ENCODE results near the gene CCDC192.
"Not testable (repeated sequence)": the region's sequence is repeated elsewhere in the genome, so short reads cannot be mapped to it uniquely, and the experiment has no call there.

Gene CCDC192

DNA sequence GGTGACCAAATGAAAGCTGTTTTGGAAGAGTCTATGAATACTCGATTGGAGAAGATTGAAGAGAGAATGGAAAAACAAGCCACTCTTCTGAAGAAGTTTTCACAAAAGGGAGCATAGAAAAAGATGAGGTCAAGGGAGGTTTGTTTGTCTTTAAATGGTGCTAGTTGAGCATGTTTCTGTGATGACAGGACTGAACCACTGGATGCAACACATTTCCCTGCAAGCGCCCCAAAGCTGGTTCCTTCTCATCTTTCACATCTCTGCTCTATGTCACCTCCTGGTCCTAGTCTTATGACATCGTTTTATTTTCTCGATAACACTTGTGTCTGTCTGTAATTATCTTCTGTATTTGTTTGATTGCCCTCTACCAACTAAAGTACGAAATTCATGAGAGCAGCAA, 3.8 kb upstream of the CCDC192 start:
- DNase-seq (ENCODE audit: low spot score): no peak

DNA sequence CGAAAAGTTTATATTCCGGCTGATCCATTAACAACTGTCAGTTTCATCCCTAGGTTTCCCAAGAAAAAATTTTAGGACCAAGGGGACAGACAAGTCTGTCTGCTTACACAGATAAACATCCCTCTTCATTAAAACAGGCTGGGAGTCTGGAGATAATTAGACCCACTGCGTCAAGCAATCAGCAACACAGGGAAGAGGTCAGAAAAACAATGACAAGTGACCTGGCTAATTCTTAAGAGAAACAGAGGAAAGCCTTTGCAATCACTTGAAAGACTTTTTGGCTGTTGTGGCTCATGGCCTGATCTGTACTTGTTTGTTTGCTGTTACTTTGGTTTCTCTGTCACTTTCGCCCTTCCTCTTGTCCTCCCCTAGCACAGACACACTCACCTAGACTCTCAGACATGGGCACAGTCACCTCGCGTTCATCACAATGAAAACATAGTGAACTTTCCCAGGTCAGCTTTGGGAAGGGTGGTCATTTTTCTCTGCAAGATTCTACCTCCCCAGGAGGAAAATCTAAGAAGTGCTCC, 2.9 kb upstream of the CCDC192 start:
- DNase-seq (ENCODE audit: low spot score): no peak

DNA sequence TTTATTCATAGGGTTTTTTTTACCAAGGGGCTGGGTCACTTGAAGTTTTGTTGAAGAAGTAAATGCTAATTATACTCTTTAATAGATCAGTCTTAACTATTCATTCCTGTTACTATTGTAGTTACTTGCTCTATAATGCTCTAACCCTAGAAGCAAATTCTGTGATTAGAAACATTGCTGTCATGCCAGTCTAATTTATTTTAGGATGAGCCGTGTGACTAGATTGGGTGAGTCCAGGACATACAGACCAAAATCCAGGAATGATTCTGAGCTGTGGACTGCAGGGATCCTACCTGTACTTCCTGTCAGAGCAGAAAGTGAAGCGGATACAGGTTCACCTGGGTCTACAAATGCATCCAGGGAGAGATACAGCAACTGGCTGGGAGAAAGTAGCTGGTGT, 757 bp upstream of the CCDC192 start:
- DNase-seq (ENCODE audit: low spot score): no peak

DNA sequence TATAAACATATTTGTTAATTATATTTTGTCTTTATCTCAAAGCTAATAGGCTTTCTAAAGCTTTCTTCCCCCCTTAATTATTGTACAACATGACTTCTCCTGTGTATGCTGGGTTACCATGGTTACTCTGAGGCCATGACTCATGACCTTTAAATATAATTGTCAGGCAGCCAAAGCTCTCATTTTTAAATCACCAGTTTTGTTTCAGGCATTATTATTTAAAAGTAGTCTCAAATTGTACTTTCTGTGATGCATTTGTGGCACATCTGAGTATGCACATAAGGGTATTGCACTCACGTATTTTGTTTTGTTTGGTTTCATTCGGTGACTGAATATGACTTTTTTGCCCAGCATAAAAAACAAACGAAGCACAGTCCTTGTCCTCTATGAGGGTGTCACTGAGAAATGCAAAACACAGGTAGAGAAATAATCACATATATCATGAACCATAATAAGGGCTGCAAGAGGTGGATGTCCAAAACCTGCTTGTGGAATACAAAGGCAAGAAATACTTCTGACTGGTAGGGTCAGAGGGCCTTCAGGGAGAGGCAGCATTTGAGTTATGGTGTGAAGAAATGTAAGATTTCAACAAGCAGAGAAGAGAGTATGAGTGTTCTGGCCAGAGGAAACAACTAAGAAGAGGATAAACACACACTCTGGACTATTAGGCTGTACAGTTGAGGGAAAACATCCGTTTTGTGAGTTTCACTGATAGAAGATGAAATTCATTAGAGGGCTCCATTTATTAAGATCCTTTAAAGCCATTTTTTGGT, 2.1 kb downstream of the CCDC192 start:
- no peak for DNase-seq (ENCODE audit: low spot score)

DNA sequence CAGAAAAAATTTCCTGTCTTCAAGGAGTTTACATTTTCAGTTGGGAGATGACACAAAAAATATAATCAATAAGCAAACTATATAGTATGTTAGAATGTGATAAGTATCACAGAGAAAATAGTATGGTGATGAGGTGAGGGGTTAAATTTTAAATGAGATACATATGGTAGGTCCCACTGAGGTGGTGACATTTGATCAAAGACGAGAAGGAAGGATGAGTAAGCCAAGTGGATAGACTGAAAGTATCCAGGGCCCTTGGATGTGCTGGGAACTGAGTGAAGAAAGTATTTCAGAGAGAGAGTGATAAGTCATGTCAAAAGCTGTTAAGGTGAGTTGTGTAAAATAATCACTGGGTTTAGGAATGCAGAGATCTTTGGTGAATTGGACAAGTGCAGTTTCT, 3.5 kb downstream of the CCDC192 start:
- no peak for DNase-seq (ENCODE audit: low spot score)

DNA sequence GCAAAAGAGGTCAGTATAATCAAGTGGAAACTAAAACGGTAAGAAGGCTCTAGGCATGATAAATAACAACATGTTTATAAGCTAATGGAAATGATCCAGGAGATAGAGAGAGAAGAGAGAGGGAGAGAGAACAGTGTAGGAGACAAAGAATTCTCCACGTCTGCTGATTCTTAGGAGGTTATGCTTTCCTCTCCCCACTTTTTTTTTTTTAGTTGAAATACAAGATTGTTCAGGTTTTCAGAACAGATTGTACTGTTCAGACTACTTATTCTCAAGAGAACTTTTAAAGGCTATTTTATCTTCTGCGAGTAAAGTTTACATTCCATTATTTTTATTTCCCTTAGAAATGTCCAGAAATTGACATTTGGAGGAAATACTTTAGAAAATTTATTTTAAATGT, 4.0 kb downstream of the CCDC192 start:
- no peak for DNase-seq (ENCODE audit: low spot score)

DNA sequence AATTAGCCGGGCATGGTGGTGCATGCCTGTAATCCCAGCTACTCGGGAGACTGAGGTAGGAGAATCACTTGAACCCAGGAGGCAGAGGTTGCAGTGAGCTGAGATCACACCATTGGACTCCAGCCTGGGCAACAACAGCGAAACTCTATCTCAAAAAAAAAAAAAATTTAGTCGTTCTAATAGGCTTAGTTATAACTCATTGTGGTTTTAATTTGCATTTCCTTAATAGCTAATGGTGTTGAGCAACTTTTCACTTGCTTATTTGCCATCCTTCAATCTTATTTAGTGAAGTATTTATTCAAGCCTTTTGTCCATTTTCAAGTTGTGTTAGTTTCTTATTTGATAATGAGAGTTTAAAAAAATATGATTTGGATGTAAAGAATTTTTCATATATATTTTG, 9.9 kb downstream of the CCDC192 start:
- not testable (repeated sequence) for DNase-seq (ENCODE audit: low spot score)

DNA sequence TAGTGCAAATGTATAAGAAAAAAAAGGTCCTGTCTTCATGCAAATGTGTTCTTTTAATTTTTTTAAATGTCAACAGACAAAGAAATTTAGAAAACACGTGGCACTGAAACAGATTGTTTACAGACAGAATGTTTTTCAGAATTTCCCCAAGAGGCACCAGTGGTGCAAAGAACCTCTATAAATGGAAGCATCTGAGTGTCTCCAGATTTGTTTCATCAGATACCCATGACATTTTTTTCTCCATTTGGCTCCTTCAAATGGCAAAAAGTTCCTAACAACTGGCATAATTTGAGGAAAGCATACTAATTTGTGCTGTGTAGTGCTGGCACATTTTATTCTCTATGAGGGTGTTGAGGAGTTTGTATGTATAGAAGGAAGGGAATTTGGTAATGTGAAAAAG, 15.0 kb downstream of the CCDC192 start:
- DNase-seq (ENCODE audit: low spot score): no peak

DNA sequence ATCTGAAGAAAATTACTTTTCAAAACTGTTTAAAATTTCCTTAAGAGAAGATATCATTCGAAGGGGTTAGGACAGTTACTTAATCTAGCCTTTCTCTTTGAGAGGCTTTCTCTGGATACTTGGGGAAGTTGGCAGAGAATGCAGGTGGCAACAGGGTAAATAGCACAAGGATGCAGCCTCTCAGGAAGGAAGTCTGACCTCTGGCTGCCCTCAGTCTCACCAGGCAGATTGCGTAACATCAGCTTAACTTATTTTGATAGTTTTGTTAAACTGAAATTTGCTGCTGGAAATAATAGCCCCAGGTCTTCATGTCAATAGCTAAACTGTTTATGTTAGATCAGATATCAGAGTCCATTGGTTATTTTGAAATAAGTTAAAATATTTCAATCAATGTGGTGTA, 20.4 kb downstream of the CCDC192 start:
- DNase-seq (ENCODE audit: low spot score): no peak

DNA sequence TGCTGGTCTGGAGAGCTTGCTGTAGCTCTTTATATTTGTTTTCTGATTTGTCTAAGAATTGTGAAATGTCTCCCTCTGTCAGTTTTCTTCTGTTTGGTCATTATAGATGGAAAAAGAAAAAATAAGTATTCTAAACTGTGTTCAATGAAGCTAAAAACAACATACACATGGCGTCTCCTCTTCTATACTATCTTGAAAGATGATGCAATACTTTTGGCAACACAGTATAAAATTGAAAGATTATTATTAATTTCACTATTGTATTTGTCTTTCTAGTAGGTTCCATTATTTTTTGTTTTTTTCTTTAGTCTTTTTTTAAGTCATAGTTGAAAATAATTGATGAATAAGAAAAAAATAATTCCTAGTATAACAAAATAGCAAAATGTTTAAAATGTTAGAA, 22.5 kb downstream of the CCDC192 start:
- DNase-seq (ENCODE audit: low spot score): no peak

DNA sequence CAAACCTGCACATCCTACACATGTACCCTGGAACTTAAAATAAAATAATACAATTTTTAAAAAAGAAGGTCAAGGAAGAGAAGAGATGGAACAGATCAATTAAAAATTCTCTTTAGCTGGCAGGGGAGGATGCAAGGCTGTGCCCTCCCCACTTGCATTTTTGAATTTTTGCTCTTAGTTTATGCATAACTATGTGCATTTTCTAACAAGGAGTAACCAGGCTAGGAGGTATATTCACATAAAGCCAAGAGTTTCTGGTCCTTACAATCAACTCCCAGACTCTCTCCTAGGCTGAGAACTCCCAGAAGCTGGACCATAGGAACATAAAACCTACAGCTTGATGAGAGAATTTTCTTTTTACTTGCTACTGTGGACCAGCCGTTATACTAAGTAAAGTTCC, 29.8 kb downstream of the CCDC192 start:
- DNase-seq (ENCODE audit: low spot score): no peak

DNA sequence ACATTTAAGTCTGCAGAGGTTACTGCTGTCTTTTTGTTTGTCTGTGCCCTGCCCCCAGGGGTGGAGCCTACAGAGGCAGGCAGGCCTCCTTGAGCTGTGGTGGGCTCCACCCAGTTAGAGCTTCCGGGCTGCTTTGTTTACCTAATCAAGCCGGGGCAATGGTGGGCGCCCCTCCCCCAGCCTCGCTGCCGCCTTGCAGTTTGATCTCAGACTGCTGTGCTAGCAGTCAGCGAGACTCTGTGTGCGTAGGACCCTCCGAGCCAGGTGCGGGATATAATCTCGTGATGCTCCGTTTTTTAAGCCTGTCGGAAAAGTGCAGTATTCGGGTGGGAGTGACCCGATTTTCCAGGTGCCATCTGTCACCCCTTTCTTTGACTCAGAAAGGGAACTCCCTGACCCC, 36.2 kb downstream of the CCDC192 start:
- DNase-seq (ENCODE audit: low spot score): not testable (repeated sequence)

DNA sequence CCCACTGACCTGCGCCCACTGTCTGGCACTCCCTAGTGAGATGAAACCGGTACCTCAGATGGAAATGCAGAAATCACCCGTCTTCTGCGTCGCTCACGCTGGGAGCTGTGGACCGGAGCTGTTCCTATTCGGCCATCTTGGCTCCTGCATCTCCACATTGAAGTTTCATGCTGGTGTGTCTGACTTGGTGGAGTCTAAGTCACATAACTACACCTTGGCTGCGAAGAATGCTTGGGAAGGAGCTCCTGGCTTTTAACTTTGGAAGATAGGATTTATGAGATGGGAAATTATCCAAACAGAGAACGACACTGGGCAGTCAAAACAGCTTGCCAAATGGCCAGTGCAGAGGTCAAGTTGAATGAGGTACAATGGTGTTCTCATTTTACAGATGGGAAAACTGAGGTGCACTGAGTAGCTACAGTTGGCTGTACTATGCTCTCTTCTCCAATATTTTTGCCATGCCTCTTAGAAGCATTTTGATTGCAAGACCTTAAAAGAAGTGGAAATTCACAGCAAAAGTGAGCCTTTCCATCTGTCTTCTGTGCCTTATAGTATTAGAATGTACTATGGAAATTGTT, 36.7 kb downstream of the CCDC192 start:
- no peak for DNase-seq (ENCODE audit: low spot score)

DNA sequence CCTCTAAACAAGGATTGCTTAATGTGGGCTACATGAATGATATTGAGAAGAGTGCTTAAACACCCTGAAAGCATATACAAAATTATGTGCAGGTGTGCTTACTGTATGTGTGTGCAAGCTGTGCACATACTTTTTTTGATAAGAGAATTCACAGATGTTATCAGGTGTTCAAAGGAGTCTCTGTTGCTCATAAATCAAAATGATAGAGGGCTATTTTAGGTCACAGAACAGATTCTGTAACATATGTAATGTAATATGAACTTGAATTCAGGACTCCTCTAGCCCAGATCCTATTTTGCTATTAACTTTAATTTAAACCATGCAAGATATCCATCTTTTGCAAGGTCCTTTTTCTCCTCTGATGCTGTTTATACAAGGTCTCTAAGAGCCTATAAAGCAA, 38.2 kb downstream of the CCDC192 start:
- DNase-seq (ENCODE audit: low spot score): no peak

DNA sequence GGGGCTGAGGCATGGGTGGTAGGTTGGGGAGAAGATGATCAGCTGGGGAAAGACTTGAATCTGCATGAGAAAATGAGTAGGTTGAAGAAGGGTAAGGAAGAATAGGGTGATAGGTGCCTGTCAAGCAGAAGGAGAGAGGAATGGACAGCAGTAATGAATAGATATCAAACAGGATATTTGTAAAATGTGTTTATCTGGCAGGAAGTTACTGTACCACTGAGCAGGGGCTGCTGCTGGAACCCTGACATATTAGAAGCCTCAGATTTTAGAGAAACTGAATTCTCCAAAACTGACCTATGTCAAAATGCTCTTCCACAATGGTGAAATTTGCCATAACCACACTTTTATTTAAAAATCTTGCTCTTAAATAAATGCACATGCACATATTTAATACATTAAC, 41.0 kb downstream of the CCDC192 start:
- no peak for DNase-seq (ENCODE audit: low spot score)

DNA sequence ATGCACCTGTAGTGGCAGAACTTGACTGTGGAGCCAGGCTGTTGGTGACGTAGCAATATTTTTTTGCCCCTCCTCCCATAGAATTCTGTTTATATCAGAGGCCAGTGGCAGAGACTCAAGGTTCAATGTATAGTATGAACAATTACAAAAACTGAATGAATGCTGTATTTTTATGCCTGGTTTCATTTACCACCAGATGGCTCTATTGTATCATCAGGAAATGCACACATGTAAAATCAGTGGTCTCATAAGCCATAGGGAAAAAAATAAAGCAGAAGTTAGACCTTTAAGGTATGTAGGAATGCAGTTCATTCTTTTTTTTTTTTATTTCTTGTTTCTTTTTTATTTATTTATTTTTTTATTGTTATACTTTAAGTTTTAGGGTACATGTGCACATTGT, 43.6 kb downstream of the CCDC192 start:
- no peak for DNase-seq (ENCODE audit: low spot score)

DNA sequence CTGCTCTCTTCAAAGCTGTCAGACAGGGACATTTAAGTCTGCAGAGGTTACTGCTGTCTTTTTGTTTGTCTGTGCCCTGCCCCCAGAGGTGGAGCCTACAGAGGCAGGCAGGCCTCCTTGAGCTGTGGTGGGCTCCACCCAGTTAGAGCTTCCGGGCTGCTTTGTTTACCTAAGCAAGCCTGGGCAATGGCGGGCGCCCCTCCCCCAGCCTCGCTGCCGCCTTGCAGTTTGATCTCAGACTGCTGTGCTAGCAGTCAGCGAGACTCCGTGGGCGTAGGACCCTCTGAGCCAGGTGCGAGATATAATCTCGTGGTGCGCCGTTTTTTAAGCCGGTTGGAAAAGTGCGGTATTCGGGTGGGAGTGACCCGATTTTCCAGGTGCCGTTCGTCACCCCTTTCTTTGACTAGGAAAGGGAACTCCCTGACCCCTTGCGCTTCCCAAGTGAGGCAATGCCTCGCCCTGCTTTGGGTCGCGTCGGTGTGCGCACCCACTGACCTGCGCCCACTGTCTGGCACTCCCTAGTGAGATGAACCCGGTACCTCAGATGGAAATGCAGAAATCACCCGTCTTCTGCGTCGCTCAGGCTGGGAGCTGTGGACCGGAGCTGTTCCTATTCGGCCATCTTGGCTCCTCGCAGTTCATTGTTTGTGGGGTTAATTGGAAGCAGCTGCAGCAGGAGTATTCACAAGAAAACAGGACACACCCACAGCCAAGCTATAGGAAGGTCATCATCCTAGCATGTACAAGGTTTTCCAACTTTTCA, 49.5 kb downstream of the CCDC192 start:
- not testable (repeated sequence) for DNase-seq (ENCODE audit: low spot score)

DNA sequence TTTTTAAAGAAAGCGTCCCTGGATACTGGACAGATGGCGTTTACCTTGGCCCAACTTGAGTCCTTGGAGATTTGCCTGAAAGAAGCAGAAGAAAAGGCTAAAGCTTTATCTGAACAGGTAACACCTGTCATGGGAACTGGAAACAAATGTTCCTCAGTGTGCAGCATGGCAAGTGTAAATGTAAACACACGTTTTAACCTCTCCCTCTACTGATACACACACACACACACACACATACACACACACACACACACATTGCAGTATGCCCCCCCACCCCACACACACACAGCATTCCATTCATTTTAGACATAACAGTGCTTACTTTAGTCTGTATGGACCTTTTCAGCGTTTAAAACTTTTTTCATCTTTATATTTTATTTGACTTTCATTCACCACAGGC, 51.1 kb downstream of the CCDC192 start:
- no peak for DNase-seq (ENCODE audit: low spot score)

DNA sequence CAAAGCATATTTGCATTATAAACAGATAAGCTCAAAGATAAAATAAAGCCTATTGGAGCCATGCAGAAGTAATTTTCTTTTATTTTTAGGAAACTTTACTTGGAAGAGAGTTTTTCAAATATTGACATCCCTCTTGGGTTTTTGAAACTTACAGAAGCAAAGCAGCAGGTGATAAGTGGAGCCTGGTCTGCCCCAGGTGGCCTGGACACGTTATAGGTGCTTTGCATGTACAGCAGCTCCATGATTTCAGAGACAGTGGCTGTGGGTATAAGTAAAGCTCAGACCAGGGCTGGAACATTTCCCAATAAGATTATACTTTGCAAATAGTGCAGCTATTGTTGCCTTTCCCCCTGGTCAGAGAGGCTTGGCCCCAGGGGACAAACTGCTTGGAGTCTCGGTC, 51.5 kb downstream of the CCDC192 start:
- DNase-seq (ENCODE audit: low spot score): no peak

DNA sequence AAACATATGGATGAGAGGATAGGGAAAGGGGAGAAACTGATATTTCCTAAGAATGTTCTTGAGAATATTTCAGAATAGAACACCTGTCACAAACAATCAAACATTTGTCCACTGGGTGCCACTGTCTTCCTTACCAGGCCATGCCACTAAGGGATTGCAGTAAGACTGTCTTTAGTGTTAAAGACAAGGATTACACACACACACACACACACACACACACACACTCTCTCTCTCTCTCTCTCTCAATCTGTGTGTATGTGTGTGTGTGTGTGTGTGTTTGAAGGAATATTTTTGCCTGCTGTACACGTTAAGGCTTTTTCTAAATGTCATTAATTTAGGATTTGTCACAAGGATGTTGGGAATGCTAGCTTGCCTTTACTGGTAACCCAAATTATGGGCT, 54.4 kb downstream of the CCDC192 start:
- no peak for DNase-seq (ENCODE audit: low spot score)

DNA sequence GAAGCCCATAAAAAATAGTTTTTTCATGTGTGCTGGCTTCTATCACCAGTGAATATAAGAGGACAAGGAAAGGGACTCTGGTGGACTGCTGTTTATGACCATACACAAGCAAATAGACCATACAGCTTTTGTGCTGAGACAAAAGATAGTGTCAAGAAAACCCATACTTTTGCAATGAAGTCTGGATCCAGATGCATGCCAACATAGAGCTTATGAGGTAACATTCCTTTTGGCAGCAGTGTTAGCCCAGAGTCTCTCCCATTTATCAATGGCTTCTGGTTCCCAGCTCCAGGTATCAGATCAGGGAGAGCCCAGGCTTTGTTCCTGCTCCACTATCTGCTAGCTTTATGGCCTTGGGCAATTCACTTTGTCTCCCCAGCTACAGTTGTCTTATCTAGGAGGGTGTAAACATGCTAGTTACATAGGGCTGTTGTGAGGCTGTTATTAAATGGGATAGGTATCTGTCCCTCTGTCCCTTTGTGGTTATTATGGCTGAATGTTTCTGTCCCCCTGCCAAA, 55.6 kb downstream of the CCDC192 start:
- no peak for DNase-seq (ENCODE audit: low spot score)

DNA sequence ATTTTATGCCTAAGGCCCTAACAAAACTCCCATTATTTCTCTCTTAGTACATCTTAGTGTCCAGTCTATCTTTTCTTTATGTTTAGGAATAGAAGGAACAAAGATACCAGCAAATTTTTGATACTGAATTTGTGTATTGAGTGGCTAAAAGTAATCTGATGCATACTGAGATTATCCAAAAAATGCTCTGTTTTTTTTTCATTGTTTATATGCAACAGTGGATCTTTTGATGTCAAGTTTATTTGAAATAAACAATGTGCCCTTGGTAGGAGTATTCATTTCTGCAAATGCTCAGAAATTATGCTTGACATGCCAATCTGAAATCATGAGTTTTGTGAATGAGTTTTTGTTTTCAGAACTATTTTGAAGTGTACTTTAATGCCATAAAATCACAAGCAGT, 58.7 kb downstream of the CCDC192 start:
- DNase-seq (ENCODE audit: low spot score): no peak

DNA sequence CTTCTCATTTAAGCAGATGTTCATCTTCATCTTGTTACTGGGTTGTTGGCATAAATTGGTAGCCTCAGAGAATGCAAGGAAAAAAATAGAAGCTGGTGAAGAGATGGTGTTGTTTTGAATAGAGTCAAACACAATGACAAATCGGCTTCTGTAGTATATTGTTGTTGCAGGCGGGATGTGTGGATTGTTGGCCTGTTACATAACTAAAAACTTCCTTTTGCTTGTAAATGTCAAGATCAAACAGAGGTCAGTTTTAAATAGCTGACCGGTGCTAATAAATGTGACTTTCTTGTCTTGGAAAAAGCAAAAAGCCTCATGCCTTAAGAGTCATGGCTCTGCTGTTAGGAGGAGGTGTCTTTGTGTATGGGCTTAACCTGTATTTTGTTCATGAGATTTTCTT, 59.2 kb downstream of the CCDC192 start:
- no peak for DNase-seq (ENCODE audit: low spot score)
